ENCODE measurements around the gene ISYNA1.
"Not testable (repeated sequence)": the region's sequence is repeated elsewhere in the genome, so short reads cannot be mapped to it uniquely, and the experiment has no call there.

The ISYNA1 gene

GRCh38 chr19:18418029-18418482, 19.9 kb downstream of the ISYNA1 start:
- DNase-seq = peak; percentile 64

DNA sequence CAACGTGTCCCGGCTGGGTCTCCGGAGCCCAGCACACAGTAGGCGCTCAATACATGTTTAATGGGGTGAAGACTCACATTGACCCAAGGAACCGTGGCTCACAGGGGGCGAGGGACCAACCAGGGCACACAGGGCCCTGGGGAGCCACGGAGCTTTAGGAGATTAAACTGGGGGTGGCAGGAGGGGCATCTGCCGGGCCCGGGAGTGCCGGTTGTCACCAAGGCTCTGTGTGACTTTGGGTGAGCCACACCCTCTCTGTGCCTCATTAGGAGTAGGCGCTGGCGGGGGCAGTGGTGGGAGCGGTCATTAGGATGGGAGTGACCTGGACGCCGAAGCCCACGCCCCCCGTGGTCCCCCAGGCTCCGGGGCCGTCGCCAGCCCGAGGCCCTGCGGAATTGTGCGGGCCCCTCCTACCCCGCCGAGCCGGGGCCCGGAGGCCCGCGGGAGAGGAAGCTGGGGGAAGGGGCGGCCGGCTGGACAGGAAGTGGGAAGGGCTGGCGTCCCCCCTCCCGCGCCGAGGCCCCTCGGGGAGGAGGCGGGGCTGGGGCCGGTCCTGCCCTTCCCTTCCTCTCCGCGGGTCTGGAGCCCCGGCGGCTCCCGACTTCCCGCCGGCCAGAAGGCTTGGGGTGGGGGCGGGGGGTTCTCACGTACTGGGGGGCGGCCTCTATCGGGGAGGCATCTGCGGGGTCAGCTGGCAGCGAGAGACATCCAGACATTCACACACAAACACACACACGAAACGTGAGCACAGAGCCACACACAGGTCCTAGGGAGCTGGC, 20.5 kb downstream of the ISYNA1 start:
- peak; percentile 55 for DNase-seq

DNA sequence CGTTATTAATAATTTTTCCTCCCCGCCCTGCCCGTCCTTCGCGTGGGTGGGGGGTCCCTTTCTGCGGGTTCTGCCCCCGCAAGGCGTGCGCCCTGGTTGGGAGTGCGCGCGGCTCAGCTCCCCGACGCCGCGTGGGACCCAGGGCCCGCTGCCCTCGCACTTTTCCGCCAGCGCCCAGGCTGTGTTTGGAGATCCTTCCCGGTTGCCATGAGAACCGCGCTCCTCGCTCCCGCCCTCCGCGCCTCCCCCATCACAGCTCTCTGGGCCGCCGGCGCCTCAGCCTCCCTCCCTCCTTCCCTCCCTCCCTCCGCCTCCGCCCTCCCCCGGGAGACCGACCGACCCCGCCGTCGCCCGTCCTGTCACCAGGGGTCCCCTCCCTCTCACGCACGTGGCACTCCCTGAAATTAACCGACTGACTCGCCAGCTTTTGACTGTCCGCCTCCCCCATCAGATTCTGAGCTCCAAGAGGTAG, 21.1 kb downstream of the ISYNA1 start:
- peak; percentile 77 for DNase-seq

- DNase-seq = no peak
Measured at GRCh38 chr19:18415178-18415867, 22.6 kb downstream of the ISYNA1 start.

DNA sequence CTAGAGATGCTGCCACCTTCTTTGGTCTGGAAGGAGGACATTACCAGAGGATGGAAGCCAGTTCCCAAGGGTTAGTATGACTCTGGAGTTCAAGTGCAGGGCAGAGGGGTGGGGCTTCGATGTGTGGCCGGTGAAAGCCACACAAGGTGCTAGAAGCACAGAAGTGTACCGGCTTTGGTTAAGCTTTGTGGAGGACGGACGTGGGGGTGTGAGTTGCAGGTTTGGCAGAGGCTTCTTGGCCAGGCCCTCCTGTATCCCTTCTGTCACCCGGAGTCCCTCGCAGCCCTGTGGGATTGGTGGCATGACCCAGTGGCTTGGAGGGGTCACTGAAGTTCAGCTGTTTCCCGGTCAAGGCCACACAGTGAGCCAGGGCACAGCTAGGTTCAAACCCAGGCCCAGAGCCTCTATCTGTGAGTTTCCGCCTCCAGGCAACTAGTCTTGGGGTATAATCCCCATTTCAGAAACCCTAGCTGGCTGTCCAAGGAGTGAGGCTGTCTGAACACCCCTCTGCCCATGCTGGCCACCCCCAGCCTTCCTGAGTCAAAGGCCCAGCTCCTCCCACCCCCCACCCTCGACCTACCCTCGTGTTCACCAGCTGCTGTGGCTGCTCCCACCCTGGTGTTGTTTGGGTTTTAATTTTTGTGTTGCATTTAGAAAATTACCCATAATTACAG, 23.3 kb downstream of the ISYNA1 start:
- no peak for DNase-seq

GRCh38 chr19:18412610-18413239, 25.2 kb downstream of the ISYNA1 start:
- no peak for DNase-seq

DNA sequence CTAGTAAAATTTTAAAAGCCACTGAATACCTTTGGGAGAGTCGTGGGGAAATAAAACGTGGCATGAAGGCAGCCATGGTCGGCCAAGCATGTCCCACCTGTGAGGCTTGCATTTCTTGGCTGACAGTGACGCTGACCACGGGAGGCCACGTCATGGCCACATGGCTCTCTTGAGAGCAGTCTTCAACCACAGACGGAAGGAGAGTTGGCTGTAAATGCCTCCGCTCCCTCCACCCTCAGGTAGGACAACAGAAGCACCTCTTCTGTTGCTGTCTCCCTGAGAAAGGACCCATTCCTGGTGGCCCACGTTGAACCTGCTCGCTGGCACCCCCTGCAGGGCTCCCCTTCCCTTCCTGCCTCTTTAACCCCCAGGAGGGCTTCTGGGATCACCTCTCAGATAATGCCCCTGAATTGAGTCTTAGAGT, 29.9 kb downstream of the ISYNA1 start:
- DNase-seq = peak; percentile 71

GRCh38 chr19:18406749-18407148, 31.2 kb downstream of the ISYNA1 start:
- no peak for DNase-seq

- not testable (repeated sequence) for DNase-seq
Measured at GRCh38 chr19:18405754-18406153, 32.2 kb downstream of the ISYNA1 start.

- not testable (repeated sequence) for DNase-seq
Measured at GRCh38 chr19:18402455-18403248, 35.3 kb downstream of the ISYNA1 start.

GRCh38 chr19:18401580-18402112, 36.3 kb downstream of the ISYNA1 start:
- DNase-seq = no peak

DNA sequence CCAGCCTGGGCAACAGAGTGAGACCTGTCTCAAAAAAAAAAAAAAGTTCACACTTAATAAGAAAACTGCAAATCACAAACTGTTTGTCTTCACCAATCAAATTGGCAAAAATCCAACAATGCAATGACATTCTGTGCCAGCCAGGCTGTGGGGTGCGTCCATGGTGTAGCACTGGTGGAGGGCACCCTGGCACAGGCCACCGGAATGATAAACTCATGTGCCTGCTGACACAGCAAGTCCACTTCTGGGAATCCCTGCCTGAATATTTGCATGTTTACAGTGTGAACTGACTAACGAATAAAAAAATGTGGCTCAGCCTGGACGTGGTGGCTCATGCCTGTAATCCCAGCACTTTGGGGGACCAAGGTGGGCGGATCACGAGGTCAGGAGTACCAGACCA, 38.9 kb downstream of the ISYNA1 start:
- no peak for DNase-seq

DNA sequence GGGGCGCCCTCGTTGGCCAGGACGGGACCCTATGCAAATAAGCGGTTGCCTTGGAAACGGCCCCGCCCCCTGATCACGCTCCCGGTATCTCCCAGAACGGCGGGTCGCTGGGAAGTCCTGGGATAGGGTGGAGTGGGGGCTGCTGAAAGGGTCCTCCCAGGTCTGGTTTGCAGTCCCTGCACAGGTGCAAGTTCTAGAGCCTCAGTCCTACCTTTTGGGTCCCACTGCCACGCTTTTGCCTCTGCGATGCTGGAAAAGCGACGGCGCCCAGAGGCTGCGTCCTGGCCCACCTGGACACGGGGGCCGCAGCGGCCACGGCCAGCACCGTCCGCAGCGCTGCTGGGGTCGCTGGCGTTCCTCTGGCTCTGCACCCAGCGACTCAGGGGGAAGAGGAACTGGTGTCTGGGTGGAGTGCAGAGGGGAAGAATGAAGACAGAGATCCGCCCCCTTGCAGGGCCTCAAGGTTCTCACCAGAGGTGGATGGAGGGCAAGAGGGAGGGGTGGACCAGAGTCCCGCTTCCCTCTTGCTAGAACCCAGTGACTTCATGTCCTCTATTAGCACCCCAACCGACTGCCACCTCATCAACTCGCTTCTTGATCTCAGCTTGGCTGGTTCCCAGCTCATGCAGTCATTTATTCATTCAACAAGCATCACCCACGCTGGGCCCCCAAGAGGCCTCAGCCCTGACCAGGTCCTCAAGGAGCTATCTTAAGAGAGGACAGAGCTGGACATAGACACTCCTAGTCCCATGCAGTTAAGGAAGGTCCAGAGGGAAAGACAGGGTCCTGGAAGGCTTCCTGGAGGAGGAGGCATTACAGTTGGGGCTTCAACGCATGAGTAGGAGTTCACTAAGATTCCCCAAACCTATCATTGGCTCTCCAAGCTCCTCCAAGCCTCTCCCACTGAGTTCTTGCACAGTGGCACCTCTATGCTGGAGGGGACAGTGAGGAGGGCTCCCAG, 40.4 kb downstream of the ISYNA1 start, which contains the start of gene LRRC25:
Gene LRRC25 (minus strand): TSS at position 381 of the 961 bp plus-strand sequence. CDS start 659 bp downstream, outside the sequence.
- no peak for DNase-seq

DNA sequence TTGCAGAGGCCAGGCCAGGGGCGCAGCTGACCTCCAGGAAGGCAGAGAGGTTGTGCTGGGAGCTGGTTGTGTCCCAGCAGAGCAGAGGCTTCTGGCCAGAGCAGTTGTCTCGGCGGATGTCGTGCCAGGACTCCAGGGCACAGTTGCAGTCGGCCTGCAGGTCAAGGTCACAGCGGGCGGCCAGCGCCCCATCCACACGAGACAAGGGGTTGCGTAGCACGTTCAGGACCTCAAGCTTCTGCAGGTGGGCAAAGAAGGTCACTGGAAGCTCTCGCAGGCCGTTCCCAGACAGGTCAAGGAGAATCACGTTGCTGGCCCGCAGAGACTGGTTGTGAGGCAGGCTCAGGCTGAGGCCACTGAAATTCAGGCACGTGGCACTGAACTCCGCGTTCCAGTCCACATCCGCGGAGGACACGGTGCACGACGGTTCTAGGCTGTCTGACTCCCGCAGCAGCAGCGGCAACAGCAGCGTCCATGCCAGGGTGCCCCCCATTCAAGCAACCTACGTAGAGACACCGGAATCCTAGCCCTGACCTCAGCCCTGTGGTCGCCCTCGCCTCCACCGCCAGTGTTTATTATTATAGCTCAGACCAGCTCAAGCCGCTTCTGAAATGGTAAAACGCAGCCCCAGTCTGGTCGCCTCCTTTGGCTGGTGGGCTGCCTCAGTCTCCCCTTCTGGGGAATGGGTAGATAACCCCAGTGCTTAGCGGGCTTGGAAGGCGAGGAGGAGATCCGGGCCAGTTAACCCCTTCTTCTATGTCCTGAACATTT, 41.3 kb downstream of the ISYNA1 start:
- no peak for DNase-seq

DNA sequence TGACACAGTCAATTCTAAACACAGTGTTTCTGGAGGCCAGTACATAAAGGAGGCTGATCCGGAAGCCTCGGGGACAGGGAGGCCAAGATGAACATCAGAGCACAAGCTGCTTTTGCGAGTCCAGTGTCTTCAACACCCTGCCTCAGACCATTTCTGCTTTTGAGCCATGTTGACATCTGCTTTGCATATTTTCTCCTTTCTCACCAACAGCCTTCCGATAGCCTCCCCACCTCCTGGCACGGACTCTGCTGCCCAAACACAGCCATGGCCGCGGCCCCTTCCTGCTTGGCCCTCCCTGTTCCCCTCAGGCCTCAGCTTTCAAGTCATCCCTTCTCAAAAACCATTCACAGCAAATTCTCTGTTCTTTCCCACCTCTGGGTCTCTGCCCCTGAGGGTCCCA, 44.1 kb downstream of the ISYNA1 start:
- no peak for DNase-seq

- DNase-seq = no peak
Measured at GRCh38 chr19:18392926-18393325, 45.0 kb downstream of the ISYNA1 start.

GRCh38 chr19:18392417-18392816, 45.5 kb downstream of the ISYNA1 start:
- no peak for DNase-seq

DNA sequence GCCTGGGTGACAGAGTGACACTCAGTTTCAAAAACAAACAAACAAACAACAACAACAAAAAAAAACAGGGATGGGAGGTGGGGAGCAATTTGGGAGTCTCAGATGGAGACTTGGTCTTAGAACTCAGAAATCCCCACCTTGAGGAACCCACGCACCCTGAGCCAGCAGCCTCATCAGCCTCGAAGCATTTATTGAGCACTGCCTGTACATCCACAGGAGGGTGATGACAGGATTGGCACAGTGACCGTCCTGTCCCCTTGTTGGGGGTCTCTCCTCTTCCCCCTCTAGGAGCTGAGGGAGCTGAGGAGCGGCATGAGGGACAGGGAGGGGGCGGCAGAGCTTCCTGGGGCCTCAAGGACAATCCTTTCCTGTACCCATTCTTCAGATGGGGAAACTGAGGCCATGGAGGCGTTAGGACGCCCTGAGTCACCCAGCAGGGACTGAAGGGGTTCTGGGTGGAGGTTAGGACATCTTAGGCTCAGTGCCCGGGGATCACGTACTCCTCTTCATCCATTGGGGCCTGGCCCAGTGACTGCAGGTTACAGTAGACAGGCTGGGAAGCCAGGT, 46.3 kb downstream of the ISYNA1 start:
- DNase-seq = no peak

Data from stimulated activated CD8-positive, alpha-beta memory T cell treated with anti-CD3 and anti-CD28 coated beads, Interleukin-4, amount 100 ng/mL, for 48 hours (primary cell).